ENCODE measurements around the gene REELD1. TPM values are rescaled to one million over a fixed set of nuclear protein-coding genes. Genes with fewer than 3 reads are reported as not detected.

Gene REELD1
- total and polyA plus RNA-seq, 2 donors (not counting 1 experiment from before 2014, with no cell fraction given): not detected

DNA sequence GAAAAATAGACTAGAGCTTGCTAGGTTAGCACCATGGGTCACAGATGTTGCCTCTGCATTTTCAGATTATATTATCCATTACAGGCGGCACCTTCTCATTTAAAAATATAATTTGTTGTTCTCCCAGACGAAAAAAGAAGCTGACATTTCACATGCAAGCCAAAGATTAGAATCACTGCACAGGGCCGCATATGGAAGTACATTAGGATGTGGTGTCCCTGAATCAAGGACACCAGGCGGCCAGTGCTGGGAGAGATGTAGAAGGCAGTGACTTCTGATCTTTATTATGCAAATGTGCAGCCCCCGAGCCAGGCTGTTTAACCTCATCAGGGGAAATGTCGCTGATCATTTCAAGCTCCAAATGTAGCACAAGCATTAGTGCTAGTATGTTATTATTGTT, 22.8 kb downstream of the REELD1 start:
- no peak overlapping the region for H3K27ac ChIP-seq (ENCODE audit: insufficient read depth, low read length)
- no peak for DNase-seq (ENCODE audit: low read depth in 2 of 2)

DNA sequence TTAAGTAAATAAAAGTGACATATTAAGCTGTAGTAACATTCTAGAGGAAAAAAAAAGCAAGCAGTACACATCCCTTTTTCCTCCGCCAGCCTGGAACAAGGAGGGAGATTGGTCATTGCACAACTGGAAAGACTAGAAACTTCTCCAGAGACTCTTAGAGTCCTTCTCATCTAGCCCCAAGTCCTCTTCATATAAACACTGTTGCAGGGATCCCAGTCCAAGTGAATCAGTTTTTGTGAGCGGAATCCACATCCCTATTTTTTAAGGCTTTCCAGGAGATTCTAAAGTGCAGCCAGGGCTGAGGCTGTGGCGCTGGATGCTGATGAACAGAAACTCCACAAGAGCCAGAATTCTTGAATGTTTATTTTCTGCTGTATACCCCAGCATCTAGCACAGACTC, 23.8 kb downstream of the REELD1 start:
- no peaks in the 10 kb centered on the region for H4K20me1 ChIP-seq (ENCODE audit: control insufficient read depth, extremely low read depth, insufficient read depth, low read length)
- no peak overlapping the region for H3K4me2 ChIP-seq (ENCODE audit: extremely low read depth, insufficient read depth, low read length)
- DNase-seq (ENCODE audit: low read depth in 2 of 2): no peak
- H3K9ac ChIP-seq (ENCODE audit: insufficient read depth, low read length): no peak overlapping the region
- peaks cover 10% of the 10 kb centered on the region for H3K4me1 ChIP-seq (ENCODE audit: control insufficient read depth, extremely low read depth, insufficient read depth, low read length)
- no peak overlapping the region for H3K4me3 ChIP-seq (replicated peaks in 1 of 4; ENCODE audit: control extremely low read depth in 1 of 4, insufficient read depth in 1 of 4, low read depth in 3 of 4, low read length in 4 of 4)
- TF ChIP-seq, protein P1, sequence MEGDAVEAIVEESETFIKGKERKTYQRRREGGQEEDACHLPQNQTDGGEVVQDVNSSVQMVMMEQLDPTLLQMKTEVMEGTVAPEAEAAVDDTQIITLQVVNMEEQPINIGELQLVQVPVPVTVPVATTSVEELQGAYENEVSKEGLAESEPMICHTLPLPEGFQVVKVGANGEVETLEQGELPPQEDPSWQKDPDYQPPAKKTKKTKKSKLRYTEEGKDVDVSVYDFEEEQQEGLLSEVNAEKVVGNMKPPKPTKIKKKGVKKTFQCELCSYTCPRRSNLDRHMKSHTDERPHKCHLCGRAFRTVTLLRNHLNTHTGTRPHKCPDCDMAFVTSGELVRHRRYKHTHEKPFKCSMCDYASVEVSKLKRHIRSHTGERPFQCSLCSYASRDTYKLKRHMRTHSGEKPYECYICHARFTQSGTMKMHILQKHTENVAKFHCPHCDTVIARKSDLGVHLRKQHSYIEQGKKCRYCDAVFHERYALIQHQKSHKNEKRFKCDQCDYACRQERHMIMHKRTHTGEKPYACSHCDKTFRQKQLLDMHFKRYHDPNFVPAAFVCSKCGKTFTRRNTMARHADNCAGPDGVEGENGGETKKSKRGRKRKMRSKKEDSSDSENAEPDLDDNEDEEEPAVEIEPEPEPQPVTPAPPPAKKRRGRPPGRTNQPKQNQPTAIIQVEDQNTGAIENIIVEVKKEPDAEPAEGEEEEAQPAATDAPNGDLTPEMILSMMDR (conservative IDR thresholded peaks at IDR 0.05 in 1 of 2, IDR thresholded peaks at IDR 0.05 in 1 of 2; ENCODE audit: low read depth in 1 of 2, low read length in 2 of 2): no peak
- TF ChIP-seq EZH2 (IDR thresholded peaks at IDR 0.05; ENCODE audit: low read length, missing control alignments): no peak
- no peaks in the 10 kb centered on the region for H3K79me2 ChIP-seq (ENCODE audit: control insufficient read depth, insufficient read depth, low read length)
- H3K27me3 ChIP-seq (ENCODE audit: control insufficient read depth, insufficient read depth, low read length): no peaks in the 10 kb centered on the region
- H3K27ac ChIP-seq (ENCODE audit: insufficient read depth, low read length): no peak overlapping the region
- H3K36me3 ChIP-seq (ENCODE audit: control insufficient read depth, insufficient read depth, low read length): no peaks in the 10 kb centered on the region
- H3K9me3 ChIP-seq (ENCODE audit: control insufficient read depth, insufficient read depth, low read depth, low read length): no peaks in the 10 kb centered on the region
- no peak overlapping the region for H2AFZ ChIP-seq (ENCODE audit: low read length)

More for the DNA sequence above, 22.8 kb downstream of the REELD1 start:
- no peak for TF ChIP-seq EZH2 (IDR thresholded peaks at IDR 0.05; ENCODE audit: low read length, missing control alignments)
- TF ChIP-seq, protein P1 (conservative IDR thresholded peaks at IDR 0.05 in 1 of 2, IDR thresholded peaks at IDR 0.05 in 1 of 2; ENCODE audit: low read depth in 1 of 2, low read length in 2 of 2): no peak
- H3K4me2 ChIP-seq (ENCODE audit: extremely low read depth, insufficient read depth, low read length): no peak overlapping the region
- H3K9me3 ChIP-seq (ENCODE audit: control insufficient read depth, insufficient read depth, low read depth, low read length): no peaks in the 10 kb centered on the region
- no peak overlapping the region for H2AFZ ChIP-seq (ENCODE audit: low read length)
- no peak overlapping the region for H3K9ac ChIP-seq (ENCODE audit: insufficient read depth, low read length)
- no peak overlapping the region for H3K4me3 ChIP-seq (replicated peaks in 1 of 4; ENCODE audit: control extremely low read depth in 1 of 4, insufficient read depth in 1 of 4, low read depth in 3 of 4, low read length in 4 of 4)
- no peaks in the 10 kb centered on the region for H3K27me3 ChIP-seq (ENCODE audit: control insufficient read depth, insufficient read depth, low read length)
- H3K36me3 ChIP-seq (ENCODE audit: control insufficient read depth, insufficient read depth, low read length): no peaks in the 10 kb centered on the region
- H3K4me1 ChIP-seq (ENCODE audit: control insufficient read depth, extremely low read depth, insufficient read depth, low read length): peaks cover 6% of the 10 kb centered on the region
- H3K79me2 ChIP-seq (ENCODE audit: control insufficient read depth, insufficient read depth, low read length): no peaks in the 10 kb centered on the region
- no peaks in the 10 kb centered on the region for H4K20me1 ChIP-seq (ENCODE audit: control insufficient read depth, extremely low read depth, insufficient read depth, low read length)

DNA sequence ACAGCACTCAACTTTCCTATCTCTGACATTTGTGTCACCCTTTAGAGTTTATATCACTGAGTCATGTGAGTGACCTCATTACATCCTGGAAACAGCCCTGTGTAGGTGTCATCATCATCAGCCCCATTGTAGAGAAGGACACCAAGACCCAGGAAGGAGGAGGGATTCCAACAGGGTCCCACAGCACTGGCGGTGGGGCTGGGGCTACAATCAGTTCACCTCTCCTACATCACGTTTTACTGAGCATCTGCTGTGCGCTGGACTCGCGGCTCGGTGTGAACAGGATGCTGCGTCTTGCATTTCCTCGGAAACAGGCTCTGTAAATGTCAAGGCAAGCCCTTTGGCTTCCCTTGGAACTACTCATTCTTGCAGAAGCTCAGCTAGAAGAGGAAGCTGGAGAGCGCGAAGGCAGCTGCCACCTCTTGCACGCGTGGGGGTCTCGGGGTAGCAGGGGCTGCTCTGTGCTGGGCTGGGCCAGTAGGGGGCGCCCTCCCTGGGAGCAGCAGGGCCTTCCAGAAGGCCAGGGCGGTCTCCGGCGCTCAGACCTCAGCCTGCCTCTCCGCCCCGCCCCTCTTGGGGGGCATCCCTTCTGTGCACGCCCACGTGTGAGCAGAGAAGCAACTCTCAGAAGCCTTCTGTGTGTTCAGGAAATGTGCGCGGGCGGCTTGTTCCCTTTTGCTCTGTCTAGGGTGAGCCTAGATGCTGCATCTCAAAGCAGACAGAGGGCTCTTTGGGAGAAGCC, 29.0 kb downstream of the REELD1 start:
- Histone ChIP-seq H3K9ac (ENCODE audit: insufficient read depth, low read length) (no peak overlapping the region), H3K4me1 (ENCODE audit: control insufficient read depth, extremely low read depth, insufficient read depth, low read length) (peaks cover 10% of the 10 kb centered on the region), H3K4me2 (ENCODE audit: extremely low read depth, insufficient read depth, low read length) (no peak overlapping the region), H4K20me1 (ENCODE audit: control insufficient read depth, extremely low read depth, insufficient read depth, low read length) (no peaks in the 10 kb centered on the region), H2AFZ (ENCODE audit: low read length) (no peak overlapping the region), H3K4me3 (replicated peaks in 1 of 4; ENCODE audit: control extremely low read depth in 1 of 4, insufficient read depth in 1 of 4, low read depth in 3 of 4, low read length in 4 of 4) (no peak overlapping the region), H3K79me2 (ENCODE audit: control insufficient read depth, insufficient read depth, low read length) (no peaks in the 10 kb centered on the region), H3K27me3 (ENCODE audit: control insufficient read depth, insufficient read depth, low read length) (no peaks in the 10 kb centered on the region), H3K36me3 (ENCODE audit: control insufficient read depth, insufficient read depth, low read length) (no peaks in the 10 kb centered on the region), H3K9me3 (ENCODE audit: control insufficient read depth, insufficient read depth, low read depth, low read length) (no peaks in the 10 kb centered on the region), H3K27ac (ENCODE audit: insufficient read depth, low read length) (no peak overlapping the region)
- peak in 1 of 2 donors; percentile 23 for DNase-seq (ENCODE audit: low read depth in 2 of 2)
- TF ChIP-seq, protein P1 (conservative IDR thresholded peaks at IDR 0.05 in 1 of 2, IDR thresholded peaks at IDR 0.05 in 1 of 2; ENCODE audit: low read depth in 1 of 2, low read length in 2 of 2): peak; percentile 18 to 25
- no peak for TF ChIP-seq EZH2 (IDR thresholded peaks at IDR 0.05; ENCODE audit: low read length, missing control alignments)
